GM10248 (cell line): ENCODE results near the gene ZBTB7C.

Source experiments
- CTCF ChIA-PET: fragments of 300-600 bp; sonication (Branson Sonifier 250); formaldehyde crosslinking; extraction: SDS; loops from one replicate; lab custom pipeline; 2021; ENCODE audit warnings: antibody characterized with exemption; lab: Yijun Ruan, JAX
- POLR2A ChIA-PET: fragments of 350-650 bp; sonication (Branson Sonifier 250); formaldehyde crosslinking; extraction: SDS; loops from one replicate; lab custom pipeline; 2020; ENCODE audit warnings: antibody characterized with exemption; lab: Yijun Ruan, JAX
- DNase-seq: peaks from one replicate; pipeline ENCODE4 v3.0.0; 2012; ENCODE audit errors: extremely low spot score
- TF ChIP-seq, protein P1 (sequence below): IDR thresholded peaks from 2 replicates; pipeline ENCODE4 v1.5.1; 2012; ENCODE audit warnings: mild to moderate bottlenecking, low read depth; ENCODE audit errors: extremely low read depth, missing control alignments, control extremely low read depth

The ZBTB7C gene

DNA sequence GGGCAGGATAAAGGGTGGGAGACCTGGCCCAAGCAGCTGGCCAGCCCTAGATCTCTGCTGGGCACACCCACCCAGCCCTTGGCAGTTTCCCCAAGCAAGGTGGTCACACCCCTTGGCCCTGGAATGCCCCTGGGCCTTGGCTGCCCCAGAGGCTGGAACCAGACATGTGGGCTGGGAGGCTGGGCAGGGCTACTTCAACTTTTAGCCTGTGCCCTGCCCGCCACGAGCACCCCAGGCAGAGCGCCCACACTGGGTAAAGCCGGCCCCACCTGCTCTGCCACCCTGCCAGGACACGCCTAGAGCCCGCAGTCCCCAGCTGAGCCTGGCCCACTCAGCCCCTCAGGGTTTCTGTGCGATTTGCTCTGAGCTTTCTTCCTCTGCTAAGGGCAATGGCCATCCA is 359.0 kb downstream of the ZBTB7C start:
- no peak for DNase-seq
- ChIA-PET POLR2A (no interaction called here), CTCF (interaction anchor here (1.4 kb wide), 1 partner anchor 277 kb away, joined by 4 read pairs; no protein-coding TSS in a partner anchor)
- TF ChIP-seq, protein P1, sequence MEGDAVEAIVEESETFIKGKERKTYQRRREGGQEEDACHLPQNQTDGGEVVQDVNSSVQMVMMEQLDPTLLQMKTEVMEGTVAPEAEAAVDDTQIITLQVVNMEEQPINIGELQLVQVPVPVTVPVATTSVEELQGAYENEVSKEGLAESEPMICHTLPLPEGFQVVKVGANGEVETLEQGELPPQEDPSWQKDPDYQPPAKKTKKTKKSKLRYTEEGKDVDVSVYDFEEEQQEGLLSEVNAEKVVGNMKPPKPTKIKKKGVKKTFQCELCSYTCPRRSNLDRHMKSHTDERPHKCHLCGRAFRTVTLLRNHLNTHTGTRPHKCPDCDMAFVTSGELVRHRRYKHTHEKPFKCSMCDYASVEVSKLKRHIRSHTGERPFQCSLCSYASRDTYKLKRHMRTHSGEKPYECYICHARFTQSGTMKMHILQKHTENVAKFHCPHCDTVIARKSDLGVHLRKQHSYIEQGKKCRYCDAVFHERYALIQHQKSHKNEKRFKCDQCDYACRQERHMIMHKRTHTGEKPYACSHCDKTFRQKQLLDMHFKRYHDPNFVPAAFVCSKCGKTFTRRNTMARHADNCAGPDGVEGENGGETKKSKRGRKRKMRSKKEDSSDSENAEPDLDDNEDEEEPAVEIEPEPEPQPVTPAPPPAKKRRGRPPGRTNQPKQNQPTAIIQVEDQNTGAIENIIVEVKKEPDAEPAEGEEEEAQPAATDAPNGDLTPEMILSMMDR = no peak

DNA sequence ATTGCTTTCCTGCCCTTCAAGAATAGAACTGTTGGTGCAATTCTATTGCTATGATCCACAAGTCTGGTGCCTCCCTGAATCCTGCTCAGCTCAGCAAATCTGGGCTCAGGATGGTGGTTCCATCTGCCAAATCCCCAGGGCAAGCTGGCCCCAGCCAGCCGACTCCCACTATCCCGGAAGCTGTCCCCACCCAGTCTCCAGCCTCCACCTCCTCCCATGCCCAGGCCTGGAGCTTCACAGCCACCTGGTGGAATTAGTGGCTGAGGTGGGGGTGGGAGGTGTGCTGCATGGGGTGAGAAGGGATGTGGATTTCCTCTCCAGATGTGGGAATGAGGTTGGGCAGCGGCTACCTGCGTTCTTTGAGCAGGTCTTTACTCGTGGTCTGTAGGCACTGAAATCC is 359.4 kb downstream of the ZBTB7C start:
- TF ChIP-seq, protein P1 = no peak
- ChIA-PET POLR2A (no interaction called here), CTCF (interaction anchor here (1.4 kb wide), 1 partner anchor 277 kb away, joined by 4 read pairs; no protein-coding TSS in a partner anchor)
- no peak for DNase-seq

DNA sequence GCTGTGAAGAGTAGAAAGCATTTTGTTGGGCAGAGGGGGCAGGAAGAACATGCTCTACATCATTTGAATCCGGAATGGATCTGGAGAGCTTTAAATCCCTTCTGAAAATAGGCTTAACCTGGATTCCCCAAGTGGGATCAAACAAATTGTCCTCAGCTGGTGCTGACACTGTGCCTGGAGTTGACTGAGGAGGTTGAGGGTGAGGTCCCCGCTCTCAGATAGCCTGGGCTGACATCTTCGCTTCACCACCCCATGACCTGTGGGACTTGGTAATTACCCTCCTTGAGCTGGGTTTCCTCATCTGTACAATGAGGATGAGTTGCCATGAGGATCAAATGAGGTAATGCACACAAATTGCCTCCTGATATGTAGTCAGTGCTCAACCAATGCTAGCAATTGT is 360.9 kb downstream of the ZBTB7C start:
- TF ChIP-seq, protein P1 = no peak
- POLR2A ChIA-PET = no interaction called here
- CTCF ChIA-PET = interaction anchor here (1.1 to 1.6 kb wide), 6 partner anchors 10 to 399 kb away, joined by 3 to 6 read pairs (median 4); no protein-coding TSS in a partner anchor
- DNase-seq = no peak

DNA sequence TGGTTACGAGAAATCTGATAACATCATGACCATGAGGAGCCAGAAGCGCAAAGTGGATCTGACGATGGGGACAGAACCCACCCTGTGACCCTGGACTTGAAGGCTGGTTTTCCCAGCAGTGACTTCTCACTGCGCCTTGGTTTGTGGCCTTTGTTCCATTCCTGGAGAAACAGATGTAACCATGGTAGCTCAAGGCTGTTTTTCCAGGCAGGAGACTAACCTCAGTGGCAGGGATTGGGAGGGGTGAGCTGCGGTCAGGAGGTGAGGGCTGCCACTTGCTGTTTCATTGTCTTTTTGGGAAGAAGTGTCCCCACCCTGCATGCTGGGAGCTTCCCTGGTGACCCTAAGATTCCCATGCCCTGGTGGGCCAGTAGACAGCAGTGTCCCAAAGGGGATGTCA is 362.3 kb downstream of the ZBTB7C start:
- DNase-seq = no peak
- TF ChIP-seq, protein P1 = no peak
- ChIA-PET CTCF (interaction anchor here (1.2 to 1.6 kb wide), 6 partner anchors 14 to 400 kb away, joined by 3 to 6 read pairs (median 4); no protein-coding TSS in a partner anchor), POLR2A (no interaction called here)

DNA sequence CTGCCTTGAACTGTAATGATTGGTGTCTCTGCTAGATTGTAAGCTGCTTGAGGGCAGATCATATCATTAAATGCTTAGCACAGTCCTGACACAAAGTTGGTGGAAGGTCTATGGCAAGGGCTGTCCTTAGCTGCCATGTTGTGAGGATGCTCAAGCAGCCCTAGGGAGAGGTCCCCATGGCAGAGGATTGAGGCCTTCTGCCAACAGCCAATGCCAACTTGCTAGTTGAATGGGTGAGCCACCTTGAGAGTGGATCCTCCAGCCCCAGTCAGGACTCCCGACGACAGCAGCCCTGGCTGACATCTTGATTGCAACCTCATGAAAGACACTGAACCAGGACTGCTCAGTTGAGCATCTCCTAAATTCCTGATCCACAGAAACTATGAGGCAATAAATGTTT is 363.4 kb downstream of the ZBTB7C start:
- DNase-seq = no peak
- POLR2A ChIA-PET = no interaction called here
- CTCF ChIA-PET = interaction anchor here (1.2 to 1.5 kb wide), 2 partner anchors 12 to 15 kb away, joined by 3 to 6 read pairs; no protein-coding TSS in a partner anchor
- TF ChIP-seq, protein P1 = no peak

DNA sequence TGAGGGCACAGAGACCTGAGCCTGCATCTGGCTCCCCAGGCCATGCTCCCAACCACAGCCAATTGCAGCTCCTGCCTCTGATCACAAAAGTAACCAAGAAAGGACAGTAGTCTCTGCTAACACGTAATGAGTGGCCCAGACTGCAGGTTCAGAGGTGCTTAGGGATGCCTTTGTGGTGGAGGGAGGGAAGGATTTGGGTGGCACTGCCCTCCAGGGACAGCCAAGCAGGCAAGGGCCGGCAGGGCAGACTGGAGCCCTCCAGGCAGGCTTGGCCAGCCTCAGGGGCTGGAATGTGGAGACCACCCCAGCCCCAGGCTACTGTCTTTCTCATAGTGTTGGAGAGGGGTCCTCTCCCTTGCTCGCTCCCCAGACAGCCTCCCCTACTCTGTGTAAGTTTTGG is 364.2 kb downstream of the ZBTB7C start:
- CTCF ChIA-PET = interaction anchor here (1.2 to 1.6 kb wide), 3 partner anchors 8 to 14 kb away, joined by 3 to 6 read pairs (median 3); no protein-coding TSS in a partner anchor
- TF ChIP-seq, protein P1 = no peak
- POLR2A ChIA-PET = no interaction called here
- no peak for DNase-seq
